Cardiac muscle cell (in vitro differentiated cells and primary cell): Measurements from ENCODE around the gene BLVRB. TPM values are rescaled to one million over a fixed set of nuclear protein-coding genes. Genes with fewer than 3 reads are reported as not detected.
A peak's percentile ranks its signal among the peaks of the same experiment; 100 is the strongest.

ENCODE experiments used
- DNase-seq, 2 donors: peaks; one replicate each; pipeline versions ENCODE4 v3.0.0 to v3.0.0-alpha.2; 2010 to 2017; ENCODE audit warnings: low read depth in 1 of 2, low spot score in 1 of 2
- H3K27ac ChIP-seq: fragments of 200-600 bp; sonication (generic); 2 replicates; pipeline ENCODE4 v1.5.1; 2016
- H3K27me3 ChIP-seq: fragments of 200-600 bp; sonication (generic); 2 replicates; pipeline ENCODE4 v1.6.0; 2016; ENCODE audit warnings: control low read depth
- H3K36me3 ChIP-seq: fragments of 200-600 bp; sonication (generic); 2 replicates; pipeline ENCODE4 v1.5.1; 2016; ENCODE audit warnings: control low read depth
- H3K4me1 ChIP-seq: fragments of 200-600 bp; sonication (generic); 2 replicates; pipeline ENCODE4 v1.8.1; 2017; ENCODE audit warnings: low read depth, mild to moderate bottlenecking, mixed run types
- H3K4me3 ChIP-seq: fragments of 200-600 bp; sonication (generic); 2 replicates; pipeline ENCODE4 v1.5.1; 2016; ENCODE audit warnings: mild to moderate bottlenecking
- H3K9me3 ChIP-seq: fragments of 200-600 bp; sonication (generic); 2 replicates; pipeline ENCODE4 v1.5.1; 2017; ENCODE audit warnings: low read depth, mild to moderate bottlenecking, control low read depth
- CTCF ChIP-seq: IDR thresholded peaks from 2 replicates; pipeline ENCODE4 v1.5.1; 2012; ENCODE audit warnings: low read depth, mild to moderate bottlenecking, low read length
- polyA plus RNA-seq: library from polyadenylated mRNA; unstranded; fragments of >200 nt; fragmentation: Nextera tagmentation; extraction: Ambion mirVana; gene quantifications from 2 replicates; pipeline ENCODE4 v1.2.1, GENCODE V29; 2016
- total RNA-seq: library from RNA; depleted of rRNA; stranded (reverse); fragments of >200 nt; gene quantifications from 2 replicates; pipeline ENCODE4 v1.2.3, GENCODE V29; 2016

Gene BLVRB
- total and polyA plus RNA-seq, 2 experiments from 2014 or later: 61.5 to 93.8 TPM

- Histone ChIP-seq H3K27me3 (no peaks in the 10 kb centered on the region), H3K4me1 (peaks cover 18% of the 10 kb centered on the region), H3K36me3 (no peaks in the 10 kb centered on the region), H3K9me3 (no peaks in the 10 kb centered on the region), H3K27ac (peak overlapping the region; percentile 96), H3K4me3 (no peak overlapping the region)
- DNase-seq: no peak
- no peak for TF ChIP-seq CTCF
Observed at GRCh38 chr19:40422748-40423566, 42.6 kb downstream of the BLVRB start.

- Histone ChIP-seq H3K9me3 (no peaks in the 10 kb centered on the region), H3K27me3 (no peaks in the 10 kb centered on the region), H3K4me1 (peaks cover 20% of the 10 kb centered on the region), H3K36me3 (no peaks in the 10 kb centered on the region), H3K4me3 (no peak overlapping the region), H3K27ac (peak overlapping the region; percentile 96)
- no peak for DNase-seq
- no peak for TF ChIP-seq CTCF
Observed at GRCh38 chr19:40421993-40422747, 43.4 kb downstream of the BLVRB start.

- peaks cover 25% of the 10 kb centered on the region for H3K4me1 ChIP-seq
- DNase-seq: peak; percentile 93 to 95
- no peaks in the 10 kb centered on the region for H3K27me3 ChIP-seq
- TF ChIP-seq CTCF: peak; percentile 97
- H3K9me3 ChIP-seq: no peaks in the 10 kb centered on the region
- no peaks in the 10 kb centered on the region for H3K36me3 ChIP-seq
- peak overlapping the region; percentile 56 for H3K4me3 ChIP-seq
- H3K27ac ChIP-seq: peak overlapping the region; percentile 96
Observed at GRCh38 chr19:40420766-40421765, 44.5 kb downstream of the BLVRB start.

GRCh38 chr19:40420451-40420765, 45.1 kb downstream of the BLVRB start:
- no peak for DNase-seq
- no peaks in the 10 kb centered on the region for H3K27me3 ChIP-seq
- no peaks in the 10 kb centered on the region for H3K9me3 ChIP-seq
- peak overlapping the region; percentile 56 for H3K4me3 ChIP-seq
- H3K36me3 ChIP-seq: no peaks in the 10 kb centered on the region
- TF ChIP-seq CTCF: no peak
- H3K4me1 ChIP-seq: peaks cover 25% of the 10 kb centered on the region
- H3K27ac ChIP-seq: peak overlapping the region; percentile 96

GRCh38 chr19:40419780-40420179, 45.8 kb downstream of the BLVRB start:
- no peaks in the 10 kb centered on the region for H3K36me3 ChIP-seq

More at GRCh38 chr19:40419780-40420179, 45.8 kb downstream of the BLVRB start:
- TF ChIP-seq CTCF: no peak
- peaks cover 25% of the 10 kb centered on the region for H3K4me1 ChIP-seq
- DNase-seq: no peak
- H3K9me3 ChIP-seq: no peaks in the 10 kb centered on the region
- no peak overlapping the region for H3K4me3 ChIP-seq
- no peak overlapping the region for H3K27ac ChIP-seq
- no peaks in the 10 kb centered on the region for H3K27me3 ChIP-seq
